EH (cell line): ENCODE results near the gene NR6A1.

Experiments used
- DNase-seq: peaks from one replicate; pipeline ENCODE4 v3.0.0-alpha.2; 2015; ENCODE audit warnings: low read depth

Gene NR6A1

DNA sequence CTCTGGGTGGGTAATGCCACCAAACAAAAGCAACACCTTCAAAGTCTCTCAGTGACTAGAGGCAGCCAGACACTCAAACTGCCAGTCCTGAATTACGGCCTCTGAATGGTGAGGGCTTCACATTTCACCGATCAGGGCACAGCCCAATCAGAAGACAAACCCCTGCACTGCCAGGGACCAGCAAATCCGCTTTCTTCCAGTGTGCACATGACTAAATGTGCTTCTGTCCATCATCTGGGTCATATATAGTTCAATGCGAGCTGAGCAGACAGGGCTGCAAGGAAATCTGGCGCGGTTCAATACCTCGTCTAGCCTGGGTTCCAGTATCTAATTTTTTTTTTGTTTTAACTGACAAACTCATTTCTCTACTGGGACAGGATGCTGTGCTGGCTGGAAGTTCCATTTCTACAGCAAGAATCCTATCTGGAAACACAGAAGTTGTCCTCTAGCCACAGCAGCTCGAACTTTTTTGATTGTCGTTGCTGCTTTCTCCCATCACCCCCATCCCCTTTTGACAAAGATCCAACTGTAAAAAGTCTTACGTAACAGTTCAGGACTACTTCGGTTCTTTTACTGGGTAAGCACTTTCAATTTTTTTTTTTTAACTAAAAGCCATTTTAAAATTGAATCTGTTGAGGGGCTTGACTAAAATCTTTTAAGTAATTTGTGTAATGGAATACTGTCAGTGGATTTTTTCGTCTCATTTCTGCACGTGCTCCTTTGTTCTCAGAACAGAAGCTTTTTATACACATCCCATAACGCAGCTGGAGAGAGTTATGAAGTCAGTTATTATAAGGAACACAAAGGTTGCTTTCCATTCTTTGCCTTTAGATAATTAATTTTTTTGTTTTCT is 112.7 kb downstream of the NR6A1 start:
- DNase-seq: peak; percentile 99

DNA sequence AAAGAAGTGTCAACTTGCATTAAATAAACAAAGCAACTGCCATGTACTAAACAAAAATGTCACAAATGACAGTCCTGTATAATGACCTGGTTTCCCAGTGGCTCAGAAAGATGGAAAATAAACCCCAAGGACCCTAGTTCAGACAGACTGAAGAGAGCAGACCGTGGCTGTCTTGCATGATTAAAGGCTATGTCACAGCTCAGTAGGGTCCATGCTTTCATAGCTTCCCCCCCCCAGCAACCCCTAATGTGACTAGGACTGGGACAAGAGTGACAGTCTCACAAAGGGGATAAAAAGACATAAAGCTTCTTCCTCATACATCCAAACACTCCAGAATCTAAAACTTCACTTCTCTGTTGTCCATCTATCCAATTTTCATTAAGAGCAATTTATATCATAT is 113.6 kb downstream of the NR6A1 start:
- no peak for DNase-seq

DNA sequence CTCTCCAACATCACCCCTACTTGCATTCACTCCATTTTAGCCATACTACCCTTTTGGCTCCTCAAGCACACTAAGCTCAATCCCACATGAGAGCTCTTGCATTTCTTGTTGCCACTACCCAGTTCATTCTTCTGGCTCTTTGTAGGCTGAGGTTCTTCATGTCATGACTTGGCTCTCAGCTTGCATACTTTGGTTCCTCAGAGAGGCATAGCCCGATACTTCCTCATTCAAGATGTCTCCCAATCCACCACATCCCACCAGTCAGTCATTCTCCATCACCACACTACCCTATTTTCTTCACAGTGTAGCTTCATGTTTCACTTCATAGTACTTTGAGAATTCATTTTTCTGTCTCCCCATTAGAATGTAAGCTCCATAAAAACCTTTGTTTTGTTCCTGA is 116.7 kb downstream of the NR6A1 start:
- peak; percentile 50 for DNase-seq

DNA sequence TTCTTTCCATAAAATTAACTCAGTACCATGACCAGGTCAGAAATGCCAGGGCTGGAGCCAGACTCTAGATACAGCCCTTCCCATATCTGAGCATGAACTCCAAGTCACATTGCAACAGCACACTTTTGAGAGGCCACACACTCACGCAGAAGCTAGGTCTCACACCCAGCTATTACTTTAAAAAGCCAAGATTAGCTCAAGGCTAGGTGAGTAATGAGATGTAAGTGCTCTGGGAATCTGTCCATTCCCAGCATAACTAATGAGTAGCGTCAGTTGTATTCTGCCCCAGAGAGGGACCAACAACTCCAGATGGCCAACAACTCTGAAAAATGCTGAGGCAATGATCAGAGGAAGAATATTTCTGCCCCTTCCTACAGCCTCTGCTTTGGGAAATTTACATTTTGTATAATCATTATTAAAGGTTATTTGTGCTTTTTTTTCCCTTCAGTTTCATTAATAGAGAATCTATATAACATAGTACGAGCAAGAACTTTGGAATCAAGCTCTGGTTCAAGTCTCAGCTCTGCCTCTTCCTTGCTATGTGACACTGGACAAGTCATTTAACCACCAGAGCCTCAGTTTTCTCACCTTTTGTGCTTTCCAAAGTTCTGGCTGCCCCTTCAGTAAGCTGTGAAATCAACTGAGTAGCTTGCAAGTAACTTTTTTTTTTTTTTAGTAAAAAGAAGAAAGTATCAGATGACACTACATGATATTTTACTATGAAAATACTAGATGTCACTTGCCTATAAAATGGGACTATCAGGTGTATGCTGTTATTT is 118.3 kb downstream of the NR6A1 start:
- DNase-seq: peak; percentile 99

DNA sequence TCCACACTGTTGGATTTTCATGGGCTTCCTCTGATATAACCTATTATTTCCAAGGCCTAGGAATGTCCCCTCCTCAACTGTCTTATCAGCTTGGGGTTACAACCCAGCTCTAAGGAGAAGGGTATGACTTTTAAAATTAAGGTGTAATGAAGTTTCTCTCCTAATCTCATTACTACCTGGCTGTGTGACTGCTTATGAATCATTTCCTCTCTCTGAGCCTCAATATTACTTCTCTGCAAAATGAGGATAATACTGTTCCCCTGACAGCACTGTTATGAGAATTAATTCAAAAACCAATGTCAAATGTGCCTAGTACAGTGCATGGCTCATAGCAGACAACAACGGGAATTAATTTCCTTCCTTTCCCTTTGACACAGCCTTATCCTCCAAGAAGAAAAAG is 118.9 kb downstream of the NR6A1 start:
- DNase-seq: no peak

DNA sequence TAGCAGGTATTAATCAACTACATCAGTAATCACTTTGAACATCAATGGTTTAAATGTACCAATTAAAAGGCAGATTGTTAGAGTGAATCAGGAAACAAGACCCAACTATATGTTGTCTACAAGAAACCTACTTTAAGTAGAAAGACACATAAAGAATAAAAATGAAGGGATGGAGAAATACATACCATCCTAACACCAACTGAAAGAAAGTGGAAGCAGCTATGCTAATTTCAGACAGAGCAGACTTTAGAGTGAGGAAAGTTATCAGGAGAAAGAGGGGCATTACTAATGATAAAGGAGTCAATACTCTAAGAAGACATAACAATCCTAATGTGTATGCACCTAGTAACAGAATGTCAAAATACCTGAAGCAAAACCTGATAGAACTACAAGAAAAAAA is 125.8 kb downstream of the NR6A1 start:
- DNase-seq: no peak

DNA sequence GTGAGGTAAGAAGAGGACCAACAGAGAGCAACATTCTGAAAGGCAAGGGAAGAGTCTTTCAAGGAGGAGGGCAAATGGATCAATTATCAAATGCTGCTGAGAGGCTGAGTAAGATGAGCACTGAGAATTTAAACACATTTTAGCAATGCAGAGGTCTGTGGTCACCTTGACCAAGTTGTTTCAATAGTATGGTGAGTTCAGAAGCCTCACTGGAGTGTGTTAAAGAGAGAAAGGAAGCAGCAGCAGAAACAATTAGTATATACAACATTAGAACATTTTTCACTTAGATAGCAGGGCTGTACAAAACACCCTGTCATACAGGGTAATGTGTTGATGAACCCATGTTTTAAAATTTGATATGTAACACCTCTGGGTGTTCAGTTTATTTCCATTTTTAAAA is 131.5 kb downstream of the NR6A1 start:
- no peak for DNase-seq

DNA sequence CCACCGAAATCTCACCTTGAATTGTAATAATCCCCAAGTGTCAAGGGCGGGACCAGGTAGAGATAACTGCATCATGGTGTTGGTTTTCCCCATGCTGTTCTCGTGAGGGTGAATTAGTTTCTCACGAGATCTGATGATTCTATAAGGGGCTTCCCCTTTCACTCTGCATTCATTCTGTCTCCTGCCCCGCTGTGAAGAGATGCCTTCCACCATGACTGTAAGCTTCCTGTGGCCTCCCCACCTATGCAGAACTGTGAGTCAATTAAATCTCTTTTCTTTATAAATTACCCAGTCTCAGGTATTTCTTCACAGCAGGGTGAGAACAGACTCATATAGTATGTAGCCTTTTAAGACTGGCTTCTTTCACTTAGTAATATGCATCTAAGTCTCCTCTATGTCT is 135.8 kb downstream of the NR6A1 start:
- DNase-seq: no peak

DNA sequence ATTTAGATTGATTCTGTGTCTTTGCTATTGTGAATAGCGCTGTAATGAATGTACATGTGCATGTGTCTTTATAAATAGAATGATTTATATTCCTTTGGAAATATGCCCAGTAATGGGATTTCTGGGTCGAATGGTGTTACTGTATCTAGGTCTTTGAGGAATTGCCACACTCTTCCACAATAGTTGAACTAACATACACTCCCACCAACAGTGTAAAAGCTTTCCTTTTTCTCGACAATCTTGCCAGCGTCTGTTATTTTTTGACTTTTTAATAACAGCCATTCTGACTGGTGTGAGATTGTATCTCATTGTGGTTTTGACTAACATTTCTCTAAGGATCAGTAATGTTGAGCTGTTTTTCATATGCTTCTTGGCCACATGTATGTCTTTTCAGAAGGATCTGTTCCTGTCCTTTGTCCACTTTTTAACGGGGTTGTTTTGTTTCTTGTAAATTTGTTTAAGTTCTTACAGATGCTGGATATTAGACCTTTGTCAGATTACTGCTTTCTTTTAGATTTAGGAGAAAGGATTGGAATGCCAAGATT is 139.0 kb downstream of the NR6A1 start:
- peak; percentile 85 for DNase-seq

DNA sequence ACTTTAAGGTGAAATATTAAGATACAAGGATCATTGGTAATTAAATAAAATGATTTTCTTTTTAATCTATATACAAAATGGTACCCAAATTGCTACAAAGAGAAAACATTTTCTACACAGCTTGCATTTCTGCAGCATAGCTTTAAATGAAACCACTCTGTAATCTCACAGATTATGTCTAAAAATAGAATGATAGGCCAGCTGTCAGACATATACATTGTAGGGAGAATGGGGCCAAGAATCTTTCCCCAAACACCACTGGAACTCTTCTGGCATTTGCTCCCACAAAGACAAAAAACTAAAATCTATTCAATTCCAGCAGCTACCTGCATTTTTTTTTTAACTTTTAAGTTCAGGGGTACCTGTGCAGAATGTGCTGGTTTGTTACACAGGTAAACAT is 139.8 kb downstream of the NR6A1 start:
- no peak for DNase-seq

DNA sequence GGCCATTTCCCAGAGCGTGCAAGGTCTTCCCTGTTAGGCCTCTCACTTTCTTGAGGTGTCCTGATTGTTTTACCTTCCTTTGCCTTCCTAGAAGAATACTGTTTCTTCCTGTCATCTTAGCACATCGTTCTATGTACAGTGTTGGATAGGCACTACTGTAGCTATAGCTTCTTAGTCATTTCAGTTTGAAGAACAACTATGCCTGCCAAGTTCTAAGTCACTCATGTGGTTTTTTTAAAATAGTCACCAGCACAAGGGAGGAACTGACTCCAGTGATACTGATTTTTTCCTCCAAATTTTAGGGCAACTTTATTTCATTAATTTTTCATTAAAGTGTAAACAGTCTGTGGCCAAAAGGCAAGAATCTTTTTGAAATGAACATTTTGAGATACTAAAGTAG is 141.5 kb downstream of the NR6A1 start:
- DNase-seq: peak; percentile 81

DNA sequence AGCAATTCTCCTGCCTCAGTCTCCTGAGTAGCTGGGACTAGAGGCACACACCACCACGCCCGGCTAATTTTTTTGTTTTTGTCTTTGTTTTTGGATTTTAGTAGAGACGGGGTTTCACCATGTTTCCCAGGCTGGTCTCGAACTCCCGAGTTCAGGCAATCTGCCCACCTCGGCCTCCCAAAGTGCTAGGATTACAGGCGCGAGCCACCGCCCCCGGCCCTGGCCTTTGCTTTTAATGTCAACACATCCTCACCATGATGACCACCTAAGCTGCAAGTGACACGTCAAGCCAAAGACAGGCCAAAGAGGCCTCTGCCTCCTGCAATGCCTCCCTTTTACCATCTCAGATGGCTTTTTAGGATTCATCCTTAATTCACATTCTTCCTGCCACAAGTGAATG is 142.4 kb downstream of the NR6A1 start:
- no peak for DNase-seq

DNA sequence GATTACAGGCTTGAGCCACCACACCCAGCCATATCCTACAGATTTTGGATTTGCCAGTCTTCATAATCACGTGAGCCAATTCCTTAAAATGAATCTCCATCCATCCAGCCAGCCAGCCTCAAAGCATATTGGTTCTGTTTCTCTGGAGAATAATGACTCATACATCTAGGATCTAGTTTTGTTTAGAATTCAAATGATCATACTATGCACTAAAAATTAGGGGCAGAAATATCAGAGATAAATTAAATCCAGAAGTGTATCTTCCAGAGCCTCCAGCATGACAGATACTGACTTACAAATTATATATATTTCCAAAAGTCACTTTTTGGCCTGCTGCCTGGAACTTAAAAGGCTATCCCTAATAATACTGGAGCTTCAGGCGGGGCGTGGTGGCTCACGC is 144.8 kb downstream of the NR6A1 start:
- DNase-seq: peak; percentile 61

DNA sequence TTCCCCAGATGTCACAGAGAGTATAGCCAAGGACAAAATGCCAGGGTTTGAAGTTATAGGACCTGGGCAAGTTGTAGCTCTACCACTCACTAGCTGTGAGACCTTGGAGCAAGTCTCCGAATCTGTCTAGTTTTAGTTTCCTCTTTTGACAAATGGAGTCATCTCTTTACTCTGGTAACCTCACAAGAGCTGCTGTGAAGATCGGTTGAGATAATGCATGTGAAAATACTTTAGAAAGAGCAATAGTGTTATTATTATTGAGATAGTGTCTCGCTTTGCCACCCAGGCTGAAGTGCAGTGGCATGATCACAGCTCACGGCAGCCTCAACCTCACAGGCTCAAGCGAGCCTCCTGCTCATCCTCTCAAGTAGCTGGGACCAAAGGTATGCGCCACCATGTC is 146.0 kb downstream of the NR6A1 start:
- DNase-seq: no peak

DNA sequence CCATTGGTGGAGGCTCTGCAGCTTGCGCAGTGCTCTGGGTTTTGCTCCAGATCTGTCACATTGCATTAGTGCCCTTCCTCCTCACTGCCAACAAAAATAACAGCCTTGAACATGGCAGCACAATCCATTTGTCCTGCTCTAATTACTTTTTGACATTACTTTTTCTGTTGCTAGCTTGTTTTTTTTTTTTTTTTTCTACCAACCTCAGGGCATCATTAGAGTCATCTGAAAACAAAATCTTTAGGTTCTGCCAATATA is 146.4 kb downstream of the NR6A1 start:
- no peak for DNase-seq

DNA sequence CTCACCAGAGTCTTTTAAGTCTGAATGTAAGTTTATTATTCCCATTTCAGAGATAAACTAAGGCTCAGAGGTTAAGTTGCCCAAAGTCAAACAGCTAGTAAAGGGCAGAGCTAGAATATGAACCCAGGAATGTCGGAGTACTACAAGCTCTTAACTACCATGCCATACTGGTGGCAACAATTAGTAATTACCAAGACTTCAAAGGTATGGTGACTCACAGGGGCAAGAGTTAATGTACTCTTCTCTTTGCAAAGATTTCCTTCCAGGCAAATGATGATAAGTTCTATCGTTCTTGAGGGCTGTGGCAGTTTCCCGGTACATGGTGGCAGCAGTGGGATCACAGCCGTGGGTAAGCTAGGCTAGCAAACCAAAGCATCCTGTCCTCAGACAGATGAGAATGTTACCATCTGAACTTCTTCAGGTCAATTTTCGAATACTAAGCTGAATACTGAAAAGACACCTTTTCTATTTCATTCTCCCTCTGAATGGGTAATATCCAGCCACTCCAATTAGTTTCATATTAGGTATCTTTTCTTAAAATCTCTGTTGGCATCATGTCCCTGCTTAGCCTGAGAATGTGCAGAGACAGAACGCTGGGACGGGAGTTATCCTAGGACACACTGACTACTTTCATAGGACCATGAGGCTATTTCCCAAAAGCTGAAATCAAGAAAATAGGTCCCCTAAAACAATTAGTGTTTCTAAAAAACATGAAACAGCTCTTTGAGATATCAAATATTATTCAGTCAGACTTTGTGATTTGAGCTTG is 147.0 kb downstream of the NR6A1 start:
- no peak for DNase-seq

DNA sequence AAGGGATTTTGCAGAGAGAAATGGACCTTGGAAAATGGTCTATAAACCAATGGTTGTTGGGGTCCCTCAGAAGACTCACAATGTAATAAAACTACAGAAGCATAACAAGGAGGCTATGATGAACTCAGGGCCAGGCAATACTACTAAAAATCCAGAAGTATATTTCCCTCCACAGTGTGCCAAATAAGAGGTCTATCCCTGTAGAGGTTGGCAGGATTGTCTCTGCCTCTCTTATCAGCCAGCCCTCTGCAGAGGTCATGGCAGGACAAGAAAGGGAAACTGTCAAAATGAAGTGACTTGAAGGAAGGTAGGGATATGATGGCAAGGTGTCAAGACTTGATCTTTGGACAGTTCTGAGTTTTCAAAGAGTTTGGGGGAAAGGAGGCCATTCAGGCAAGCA is 148.2 kb downstream of the NR6A1 start:
- DNase-seq: no peak

DNA sequence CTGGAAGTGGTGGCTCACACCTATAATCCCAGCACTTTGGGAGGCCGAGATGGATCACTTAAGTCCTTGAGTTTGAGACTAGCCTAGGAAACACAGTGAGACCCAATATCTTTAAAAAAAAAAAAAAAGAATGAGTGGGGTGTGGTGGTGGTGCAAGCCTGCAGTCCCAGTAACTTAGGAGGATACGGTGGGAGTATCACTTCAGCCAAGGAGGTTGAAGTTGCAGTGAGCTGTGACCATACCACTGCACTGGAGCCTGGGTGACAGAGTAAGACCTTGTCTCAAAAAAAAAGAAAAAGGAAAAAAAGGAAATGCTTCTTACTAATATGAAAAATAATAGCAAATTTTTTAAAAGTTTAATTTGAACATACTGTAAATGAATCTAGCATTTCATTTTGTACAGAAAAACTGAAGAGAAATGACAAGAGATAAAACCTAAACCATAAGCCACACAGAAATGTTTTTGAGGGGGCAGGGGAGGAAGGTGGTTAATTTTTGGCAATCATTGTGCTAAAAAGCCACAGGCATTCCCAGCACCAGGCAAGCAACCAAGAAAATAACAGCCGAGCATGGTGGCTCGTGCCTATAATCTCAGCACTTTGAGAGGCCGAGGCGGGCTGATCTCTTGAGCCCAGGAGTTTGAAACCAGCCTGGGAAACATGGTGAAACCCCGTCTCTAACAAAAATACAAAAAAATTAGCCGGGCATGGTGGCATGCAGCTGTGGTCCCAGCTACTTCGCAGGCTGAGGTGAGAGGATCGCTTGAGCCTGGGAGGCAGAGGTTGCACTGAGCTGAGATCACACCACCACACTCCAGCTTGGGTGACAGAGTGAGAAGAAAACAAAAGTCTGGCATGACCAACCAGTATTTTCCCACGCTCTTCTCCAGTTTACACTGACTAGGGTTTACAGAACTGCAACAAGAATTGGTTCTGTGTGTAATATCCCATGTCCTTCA is 149.5 kb downstream of the NR6A1 start:
- DNase-seq: peak; percentile 84

DNA sequence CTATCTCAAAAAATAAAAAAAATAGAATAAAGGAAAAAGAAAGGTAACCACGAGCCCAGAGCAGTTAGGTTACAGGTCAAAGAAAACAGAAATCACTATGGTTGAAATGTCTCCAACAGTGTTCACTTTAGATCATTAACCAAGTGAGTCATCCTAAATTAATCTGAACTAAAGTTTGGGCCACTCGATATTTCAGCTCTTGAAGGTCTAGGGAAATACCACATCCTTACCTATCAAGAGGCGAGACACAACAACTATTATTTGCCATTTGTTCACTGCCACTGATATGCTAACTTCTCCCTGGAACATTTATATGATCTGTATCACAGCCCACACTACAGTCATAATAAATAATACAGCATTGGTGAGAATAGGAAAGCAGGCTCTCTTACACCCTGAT is 152.6 kb downstream of the NR6A1 start:
- peak; percentile 33 for DNase-seq

DNA sequence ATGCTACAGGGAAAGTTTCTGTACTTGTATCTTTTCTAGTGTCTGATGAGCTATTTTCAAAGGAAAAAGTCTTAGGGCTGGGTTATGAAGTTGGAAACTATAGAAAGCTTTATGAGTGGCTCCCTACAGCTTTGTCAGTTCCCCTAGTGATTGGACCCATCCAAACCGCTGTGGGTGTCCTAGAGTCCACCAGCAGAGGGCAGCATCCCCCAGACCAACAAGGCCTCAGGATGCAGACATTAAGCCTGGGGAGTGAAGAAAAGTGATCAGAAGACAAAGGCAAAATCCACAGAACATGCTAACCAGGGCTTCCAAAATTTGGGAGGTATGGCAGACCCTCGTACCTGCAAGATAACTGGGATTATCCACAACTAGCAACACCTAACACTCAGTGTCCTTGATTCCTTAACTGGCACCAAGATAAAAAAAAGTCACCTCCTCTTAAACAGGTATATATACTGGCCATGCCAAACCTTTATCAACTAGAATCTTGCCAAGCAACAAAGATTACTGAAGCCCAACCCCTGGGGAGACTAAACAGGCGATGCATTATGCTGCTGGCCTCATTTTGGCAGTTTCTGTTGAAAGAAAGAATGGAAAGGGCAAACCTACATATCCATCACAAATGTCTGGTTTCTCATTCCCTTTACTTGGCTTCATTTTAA is 153.5 kb downstream of the NR6A1 start:
- DNase-seq: peak; percentile 83

DNA sequence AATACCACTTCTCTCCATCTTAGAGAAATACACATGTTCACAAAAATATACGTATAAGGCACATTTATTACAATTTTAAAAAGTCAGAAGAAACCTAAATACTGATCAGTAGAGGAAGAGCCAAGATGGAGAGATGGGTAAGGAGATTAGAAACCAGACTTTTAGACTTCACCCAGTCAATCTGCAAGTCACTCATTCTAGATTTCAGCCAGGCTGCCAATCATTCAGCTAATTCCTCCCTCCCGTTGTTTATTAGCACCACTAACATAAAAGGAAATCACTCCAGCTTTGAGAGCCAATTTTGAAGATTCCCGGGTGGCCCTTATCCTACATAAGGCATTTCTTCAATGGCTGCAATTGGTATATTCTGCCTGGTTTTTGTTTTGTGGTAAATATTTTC is 154.2 kb downstream of the NR6A1 start:
- DNase-seq: no peak
